Measurements from ENCODE around the gene ELOVL6. TPM values are rescaled to one million over a fixed set of nuclear protein-coding genes. Genes with fewer than 3 reads are reported as not detected.

The ELOVL6 gene
- total RNA-seq, 2 donors from 2014 or later = 1.1 TPM

DNA sequence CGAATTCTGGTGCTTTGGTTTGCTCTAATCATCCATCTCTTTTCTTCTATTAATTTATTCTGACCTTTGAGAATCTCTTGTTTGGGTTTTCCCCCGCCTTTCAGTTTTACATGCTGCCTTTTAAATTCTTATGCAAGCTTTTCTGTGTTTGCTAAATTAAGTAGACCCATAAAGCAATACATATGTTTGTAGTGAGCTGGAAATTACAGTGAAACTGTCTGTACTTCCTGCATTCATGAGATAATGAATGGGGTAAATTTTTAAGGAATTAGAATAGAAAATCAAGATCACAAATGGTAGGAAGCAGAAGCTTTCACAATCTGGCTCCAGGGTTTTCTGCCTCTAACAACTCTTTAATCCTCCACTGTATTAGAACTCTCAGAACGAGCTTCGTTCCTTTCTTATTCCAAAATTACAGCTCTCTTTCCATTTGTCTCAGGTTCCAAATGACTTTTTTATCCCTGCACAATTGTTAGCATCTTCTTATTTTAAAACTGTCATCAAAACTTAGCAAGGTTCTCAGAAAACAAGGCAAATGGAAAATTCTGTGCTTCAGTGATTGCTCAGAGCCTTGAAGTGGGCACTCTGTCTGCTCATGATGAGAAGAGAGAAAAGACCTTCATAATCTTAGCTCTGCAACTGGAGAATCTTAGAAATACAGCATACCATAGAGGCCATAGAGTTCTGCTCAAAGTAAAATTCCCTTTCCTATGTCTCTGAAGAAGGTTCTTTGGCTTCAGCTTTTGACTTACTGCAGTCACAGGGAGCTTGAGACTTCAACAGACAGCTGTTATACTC, 177.6 kb downstream of the ELOVL6 start:
- Histone ChIP-seq H3K9me3 (peaks cover 0 to 7% of the 10 kb centered on the region in 2 donors), H3K4me3 (no peak overlapping the region), H3K36me3 (no peaks in the 10 kb centered on the region), H3K4me1 (no peaks in the 10 kb centered on the region), H3K27me3 (no peaks in the 10 kb centered on the region), H3K27ac (no peak overlapping the region)
- DNase-seq (ENCODE audit: low spot score) = no peak
- TF ChIP-seq, protein P1, sequence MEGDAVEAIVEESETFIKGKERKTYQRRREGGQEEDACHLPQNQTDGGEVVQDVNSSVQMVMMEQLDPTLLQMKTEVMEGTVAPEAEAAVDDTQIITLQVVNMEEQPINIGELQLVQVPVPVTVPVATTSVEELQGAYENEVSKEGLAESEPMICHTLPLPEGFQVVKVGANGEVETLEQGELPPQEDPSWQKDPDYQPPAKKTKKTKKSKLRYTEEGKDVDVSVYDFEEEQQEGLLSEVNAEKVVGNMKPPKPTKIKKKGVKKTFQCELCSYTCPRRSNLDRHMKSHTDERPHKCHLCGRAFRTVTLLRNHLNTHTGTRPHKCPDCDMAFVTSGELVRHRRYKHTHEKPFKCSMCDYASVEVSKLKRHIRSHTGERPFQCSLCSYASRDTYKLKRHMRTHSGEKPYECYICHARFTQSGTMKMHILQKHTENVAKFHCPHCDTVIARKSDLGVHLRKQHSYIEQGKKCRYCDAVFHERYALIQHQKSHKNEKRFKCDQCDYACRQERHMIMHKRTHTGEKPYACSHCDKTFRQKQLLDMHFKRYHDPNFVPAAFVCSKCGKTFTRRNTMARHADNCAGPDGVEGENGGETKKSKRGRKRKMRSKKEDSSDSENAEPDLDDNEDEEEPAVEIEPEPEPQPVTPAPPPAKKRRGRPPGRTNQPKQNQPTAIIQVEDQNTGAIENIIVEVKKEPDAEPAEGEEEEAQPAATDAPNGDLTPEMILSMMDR (IDR thresholded peaks at IDR 0.05) = no peak

DNA sequence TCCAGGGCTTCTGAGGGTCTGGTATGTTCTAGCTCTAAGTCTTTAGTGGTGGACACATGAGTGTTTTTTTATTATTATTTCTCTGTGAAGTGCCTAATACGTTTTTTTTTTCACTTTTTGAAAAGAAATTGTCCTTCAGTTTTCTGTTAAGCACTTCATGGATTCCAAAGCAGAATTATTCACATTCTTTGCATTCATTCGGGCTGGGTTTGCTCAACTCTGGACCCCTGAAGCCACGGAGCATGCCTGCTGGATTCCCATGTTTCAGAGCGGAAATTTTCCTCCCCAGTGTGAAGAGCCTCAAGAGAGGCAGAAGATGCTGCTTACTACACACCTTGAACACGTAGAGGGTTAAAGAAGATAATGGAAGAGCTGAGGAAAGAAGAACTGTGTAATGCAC, 178.3 kb downstream of the ELOVL6 start:
- H3K36me3 ChIP-seq = no peaks in the 10 kb centered on the region
- H3K4me3 ChIP-seq = no peak overlapping the region
- no peak for DNase-seq (ENCODE audit: low spot score)
- peaks cover 0 to 7% of the 10 kb centered on the region in 2 donors for H3K9me3 ChIP-seq
- no peaks in the 10 kb centered on the region for H3K4me1 ChIP-seq
- no peaks in the 10 kb centered on the region for H3K27me3 ChIP-seq
- TF ChIP-seq, protein P1 (IDR thresholded peaks at IDR 0.05) = no peak
- no peak overlapping the region for H3K27ac ChIP-seq

DNA sequence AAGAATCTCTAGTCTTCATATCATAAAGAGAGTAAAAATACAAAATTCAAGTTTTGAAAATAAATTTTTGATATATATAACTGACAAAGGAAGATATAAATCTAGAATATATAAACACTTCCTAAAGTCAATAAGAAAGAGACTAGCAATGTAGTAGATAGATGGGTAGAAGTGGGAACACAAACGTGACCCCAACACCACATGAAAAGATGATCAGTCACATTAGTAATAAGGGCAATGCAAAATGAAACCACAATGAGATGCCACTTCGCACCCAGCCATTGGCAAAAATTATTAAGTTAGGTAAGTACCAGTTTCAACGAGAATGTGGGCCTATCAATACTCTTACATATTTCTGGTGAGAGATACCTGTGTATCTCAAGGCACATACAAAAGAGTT, 179.3 kb downstream of the ELOVL6 start:
- no peaks in the 10 kb centered on the region for H3K4me1 ChIP-seq
- H3K27me3 ChIP-seq = no peaks in the 10 kb centered on the region
- TF ChIP-seq, protein P1 (IDR thresholded peaks at IDR 0.05) = no peak
- no peak for DNase-seq (ENCODE audit: low spot score)
- H3K27ac ChIP-seq = no peak overlapping the region
- no peaks in the 10 kb centered on the region for H3K36me3 ChIP-seq
- no peak overlapping the region for H3K4me3 ChIP-seq
- H3K9me3 ChIP-seq = peaks cover 0 to 7% of the 10 kb centered on the region in 2 donors

DNA sequence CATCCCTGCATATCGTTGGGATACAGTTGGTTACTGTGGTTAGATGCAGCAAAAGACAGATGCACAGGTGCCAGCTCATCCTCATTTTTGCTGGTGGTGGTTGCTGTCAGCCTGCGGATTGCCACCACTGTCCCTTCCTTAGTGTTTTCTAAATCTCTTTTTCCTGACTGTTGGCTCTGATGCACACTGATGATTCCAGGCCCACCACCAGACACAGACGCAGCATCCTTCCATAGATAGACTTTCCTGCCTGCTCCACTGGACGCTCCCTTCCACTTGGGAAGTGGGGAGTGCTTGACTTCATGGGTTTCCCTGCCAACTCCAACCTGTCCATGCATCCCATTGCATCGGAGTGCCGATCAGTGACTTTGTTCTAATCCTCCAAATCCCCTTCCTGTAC, 184.2 kb downstream of the ELOVL6 start:
- no peak for DNase-seq (ENCODE audit: low spot score)
- Histone ChIP-seq H3K36me3 (no peaks in the 10 kb centered on the region), H3K27ac (no peak overlapping the region), H3K4me3 (no peak overlapping the region), H3K9me3 (peaks cover 0 to 7% of the 10 kb centered on the region in 2 donors), H3K4me1 (no peaks in the 10 kb centered on the region), H3K27me3 (no peaks in the 10 kb centered on the region)
- TF ChIP-seq, protein P1 (IDR thresholded peaks at IDR 0.05) = no peak

DNA sequence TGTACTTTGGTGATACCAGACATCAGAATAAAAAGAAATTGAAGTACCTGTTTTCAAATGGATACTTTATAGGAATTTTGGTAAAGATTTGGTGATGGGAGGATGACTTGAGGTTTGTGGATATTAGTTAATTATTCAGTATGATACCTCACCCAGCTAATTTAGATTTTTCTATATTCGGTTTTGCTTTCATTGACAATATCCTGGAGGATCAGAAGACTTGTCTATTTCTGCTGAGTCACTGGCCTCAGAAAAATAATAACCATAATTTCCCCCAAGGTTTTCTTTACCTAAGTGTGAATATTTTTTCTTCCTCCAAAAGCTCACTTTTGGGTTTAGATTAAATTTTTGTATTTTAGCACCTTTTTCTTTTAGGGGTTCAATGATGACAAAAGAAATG, 185.5 kb downstream of the ELOVL6 start:
- no peak for DNase-seq (ENCODE audit: low spot score)
- H3K27me3 ChIP-seq = no peaks in the 10 kb centered on the region
- peaks cover 0 to 7% of the 10 kb centered on the region in 2 donors for H3K9me3 ChIP-seq
- H3K36me3 ChIP-seq = no peaks in the 10 kb centered on the region
- TF ChIP-seq, protein P1 (IDR thresholded peaks at IDR 0.05) = no peak
- H3K4me3 ChIP-seq = no peak overlapping the region
- H3K4me1 ChIP-seq = no peaks in the 10 kb centered on the region
- no peak overlapping the region for H3K27ac ChIP-seq

DNA sequence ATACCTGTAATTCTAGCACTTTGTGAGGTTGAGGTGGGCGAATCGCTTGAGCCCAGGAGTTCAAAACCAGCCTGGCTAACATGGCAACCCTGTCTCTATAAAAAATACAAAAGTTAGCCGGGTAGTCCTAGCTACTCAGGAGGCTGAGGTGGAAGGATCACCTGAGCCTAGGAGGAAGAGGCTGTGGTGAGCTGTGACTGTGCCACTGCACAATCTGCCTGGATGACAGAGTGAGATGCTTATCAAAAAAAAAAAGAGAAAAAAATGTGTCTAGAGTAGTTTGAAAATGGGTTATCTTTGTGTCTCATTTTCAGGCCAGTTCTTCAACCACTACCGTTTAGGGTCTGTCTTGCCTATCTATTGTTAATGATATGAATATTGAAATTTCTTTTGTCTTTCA, 187.6 kb downstream of the ELOVL6 start:
- Histone ChIP-seq H3K4me3 (no peak overlapping the region), H3K27me3 (no peaks in the 10 kb centered on the region), H3K4me1 (no peaks in the 10 kb centered on the region), H3K27ac (no peak overlapping the region), H3K36me3 (no peaks in the 10 kb centered on the region), H3K9me3 (no peaks in the 10 kb centered on the region)
- TF ChIP-seq, protein P1 (IDR thresholded peaks at IDR 0.05) = no peak
- DNase-seq (ENCODE audit: low spot score) = no peak

Measured in right atrium auricular region (tissue), 2 donors.